GM19351 (cell line): Measurements from ENCODE around the gene SEMA4G.

Experiments used
- ATAC-seq: cut with Tn5 transposase; IDR thresholded peaks from one replicate; pipeline ENCODE4 v1.9.1; 2021; ENCODE audit warnings: mild to moderate bottlenecking, moderate library complexity; ENCODE audit not compliant: unreplicated experiment

The SEMA4G gene

GRCh38 chr10:100969187-100970075 is at the start of gene SEMA4G:
SEMA4G (plus strand) TSS chr10:100969504; CDS start chr10:100972913, 3,409 bp downstream.
- no peak for ATAC-seq

- ATAC-seq, result no peak
Observed at GRCh38 chr10:100923580-100923979, 45.7 kb upstream of the SEMA4G start.

- no peak for ATAC-seq
Observed at GRCh38 chr10:100927266-100927665, 42.0 kb upstream of the SEMA4G start.

- ATAC-seq, result no peak
Observed at GRCh38 chr10:100928039-100928438, 41.3 kb upstream of the SEMA4G start.

GRCh38 chr10:100930368-100930767 is 38.9 kb upstream of the SEMA4G start:
- no peak for ATAC-seq

- ATAC-seq, result no peak
Observed at GRCh38 chr10:100934084-100934659, 35.1 kb upstream of the SEMA4G start.

- ATAC-seq, result no peak
Observed at GRCh38 chr10:100939763-100940344, 29.4 kb upstream of the SEMA4G start.

- no peak for ATAC-seq
Observed at GRCh38 chr10:100942229-100942628, 27.1 kb upstream of the SEMA4G start.

- ATAC-seq, result no peak
Observed at GRCh38 chr10:100943508-100943907, 25.8 kb upstream of the SEMA4G start.

- ATAC-seq, result no peak
Observed at GRCh38 chr10:100945754-100946153, 23.6 kb upstream of the SEMA4G start.

- ATAC-seq, result no peak
Observed at GRCh38 chr10:100948916-100949315, 20.4 kb upstream of the SEMA4G start.

- ATAC-seq, result no peak
Observed at GRCh38 chr10:100960251-100960650, 9.1 kb upstream of the SEMA4G start.

- no peak for ATAC-seq
Observed at GRCh38 chr10:100962351-100963080, 6.8 kb upstream of the SEMA4G start.

- ATAC-seq, result no peak
Observed at GRCh38 chr10:100963826-100964225, 5.5 kb upstream of the SEMA4G start.

- no peak for ATAC-seq
Observed at GRCh38 chr10:100965820-100966219, 3.5 kb upstream of the SEMA4G start.

GRCh38 chr10:100966887-100967286 is 2.4 kb upstream of the SEMA4G start:
- ATAC-seq, result no peak

- no peak for ATAC-seq
Observed at GRCh38 chr10:100967332-100967731, 2.0 kb upstream of the SEMA4G start.

GRCh38 chr10:100968062-100968736 is 1.1 kb upstream of the SEMA4G start:
- ATAC-seq, result no peak

- no peak for ATAC-seq
Observed at GRCh38 chr10:100968863-100969186, 479 bp upstream of the SEMA4G start.

GRCh38 chr10:100970076-100970913 is 991 bp downstream of the SEMA4G start:
- no peak for ATAC-seq
